Liver (tissue), 3 donors: ENCODE results near the gene ZDHHC22.

Experiments used
- ATF3 ChIP-seq: IDR thresholded peaks from 2 replicates; pipeline ENCODE4 v1.6.1; 2016; ENCODE audit warnings: antibody characterized with exemption
- TAF1 ChIP-seq: conservative IDR thresholded peaks from 2 replicates; pipeline ENCODE4 v1.6.1; 2016; ENCODE audit warnings: antibody characterized with exemption, mild to moderate bottlenecking
- YY1 ChIP-seq: IDR thresholded peaks from 2 replicates; pipeline ENCODE4 v1.6.1; 2016; ENCODE audit warnings: antibody characterized with exemption, mild to moderate bottlenecking
- TF ChIP-seq, protein P1 (sequence below): fragments of 150-350 bp; IDR thresholded peaks from 2 replicates; pipeline ENCODE4 v1.5.1; 2017; ENCODE audit warnings: improper control_type of control experiment, low read depth, low read length; ENCODE audit not compliant: missing input control
- donor health status: healthy.
- donor health status: healthy.

GRCh38 chr14:77103951-77104350, 37.6 kb downstream of the ZDHHC22 start:
- TF ChIP-seq, protein P1, sequence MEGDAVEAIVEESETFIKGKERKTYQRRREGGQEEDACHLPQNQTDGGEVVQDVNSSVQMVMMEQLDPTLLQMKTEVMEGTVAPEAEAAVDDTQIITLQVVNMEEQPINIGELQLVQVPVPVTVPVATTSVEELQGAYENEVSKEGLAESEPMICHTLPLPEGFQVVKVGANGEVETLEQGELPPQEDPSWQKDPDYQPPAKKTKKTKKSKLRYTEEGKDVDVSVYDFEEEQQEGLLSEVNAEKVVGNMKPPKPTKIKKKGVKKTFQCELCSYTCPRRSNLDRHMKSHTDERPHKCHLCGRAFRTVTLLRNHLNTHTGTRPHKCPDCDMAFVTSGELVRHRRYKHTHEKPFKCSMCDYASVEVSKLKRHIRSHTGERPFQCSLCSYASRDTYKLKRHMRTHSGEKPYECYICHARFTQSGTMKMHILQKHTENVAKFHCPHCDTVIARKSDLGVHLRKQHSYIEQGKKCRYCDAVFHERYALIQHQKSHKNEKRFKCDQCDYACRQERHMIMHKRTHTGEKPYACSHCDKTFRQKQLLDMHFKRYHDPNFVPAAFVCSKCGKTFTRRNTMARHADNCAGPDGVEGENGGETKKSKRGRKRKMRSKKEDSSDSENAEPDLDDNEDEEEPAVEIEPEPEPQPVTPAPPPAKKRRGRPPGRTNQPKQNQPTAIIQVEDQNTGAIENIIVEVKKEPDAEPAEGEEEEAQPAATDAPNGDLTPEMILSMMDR: no peak
- TF ChIP-seq TAF1 (no peak), YY1 (no peak), ATF3 (no peak)
